Fibroblast of upper back skin (primary cell): ENCODE results near the gene PPP2R3A.
"Not testable (repeated sequence)": the region's sequence is repeated elsewhere in the genome, so short reads cannot be mapped to it uniquely, and the experiment has no call there.

ENCODE experiments used
- DNase-seq: peaks from one replicate; pipeline ENCODE4 v3.0.0-alpha.2; 2013

The PPP2R3A gene

DNA sequence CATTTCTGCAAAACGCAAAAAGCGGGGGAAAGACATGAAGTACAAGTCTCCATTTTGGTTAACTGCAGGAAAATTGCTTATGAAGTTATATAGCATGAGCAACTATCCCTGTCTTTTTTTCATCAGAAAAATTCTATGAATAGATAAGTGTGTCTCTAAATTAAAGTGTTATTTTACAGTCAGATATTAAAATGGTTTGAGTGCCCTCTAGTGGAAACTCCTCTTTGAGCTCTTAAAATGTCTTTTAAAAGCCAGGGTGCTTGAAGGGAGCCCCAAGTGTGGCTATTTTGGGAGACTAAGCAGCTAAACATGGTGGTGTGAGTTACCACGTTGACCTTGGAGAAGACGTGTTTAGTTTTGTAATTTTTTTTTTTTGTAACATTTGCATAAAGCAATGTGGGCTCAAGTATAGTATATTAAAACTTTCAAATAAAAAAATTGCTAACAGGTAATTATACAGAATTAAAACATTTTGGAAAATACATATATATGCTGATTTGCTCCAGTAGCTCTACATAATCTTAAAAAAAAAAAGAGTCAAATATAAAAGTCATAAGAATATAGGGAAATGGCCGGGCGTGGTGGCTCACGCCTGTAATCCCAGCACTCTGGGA lies 77.2 kb downstream of the PPP2R3A start:
- DNase-seq, result peak; percentile 68

DNA sequence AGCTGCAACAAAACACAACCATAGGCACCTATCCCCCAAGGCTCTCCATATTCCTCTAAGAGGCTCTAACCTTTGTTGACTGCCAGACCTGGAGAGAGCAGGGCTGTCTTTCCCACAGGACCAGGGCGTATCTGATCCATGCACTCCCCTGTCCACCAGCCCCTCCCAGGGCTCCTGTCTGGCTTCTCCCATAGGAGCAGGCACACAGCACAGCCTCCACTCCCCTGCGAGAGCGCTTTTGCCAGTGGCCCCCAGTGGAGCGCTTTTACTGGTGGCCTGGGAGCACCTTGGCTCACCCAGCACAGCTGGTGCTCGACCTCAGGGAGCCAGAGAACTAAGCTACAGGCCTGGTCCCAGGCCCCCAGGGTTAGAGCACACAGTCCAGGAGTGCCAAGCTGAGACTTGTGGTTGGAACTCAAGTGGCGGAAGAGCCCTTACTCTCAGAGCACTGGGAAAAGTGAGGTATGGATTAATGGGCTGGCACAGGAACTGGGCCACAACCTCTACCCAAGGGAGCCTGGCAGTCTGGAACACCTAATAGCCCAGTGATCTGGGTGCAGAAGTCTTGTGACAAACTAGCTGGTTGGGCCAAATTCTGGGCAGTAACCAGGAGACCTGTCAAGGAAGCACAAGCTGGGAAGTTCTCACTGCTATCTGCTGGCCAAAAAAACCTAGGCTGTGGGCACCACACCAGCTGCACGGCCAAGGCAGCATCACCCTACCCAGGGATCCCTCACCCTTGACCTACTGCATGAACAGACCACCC lies 79.6 kb downstream of the PPP2R3A start:
- DNase-seq, result no peak

DNA sequence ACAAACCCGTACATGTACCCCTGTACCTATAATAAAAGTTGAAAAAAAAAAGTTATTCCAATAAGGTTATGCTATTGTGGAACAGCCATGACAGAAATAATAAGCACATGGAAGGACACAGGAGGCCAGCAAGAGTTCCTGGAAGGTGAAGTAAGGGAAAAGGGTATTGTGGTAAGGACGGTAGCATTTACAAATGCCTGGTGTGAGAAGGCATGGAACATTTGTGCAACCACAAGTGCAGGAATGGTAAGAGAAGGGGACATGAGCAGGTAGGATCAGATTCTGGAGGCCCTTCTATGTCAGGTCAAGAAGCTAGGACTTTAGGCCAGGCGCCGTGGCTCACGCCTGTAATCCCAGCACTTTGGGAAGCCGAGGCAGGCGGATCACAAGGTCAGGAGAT lies 82.5 kb downstream of the PPP2R3A start:
- no peak for DNase-seq

- DNase-seq, result no peak
Observed at GRCh38 chr3:136050250-136050649, 84.7 kb downstream of the PPP2R3A start.

DNA sequence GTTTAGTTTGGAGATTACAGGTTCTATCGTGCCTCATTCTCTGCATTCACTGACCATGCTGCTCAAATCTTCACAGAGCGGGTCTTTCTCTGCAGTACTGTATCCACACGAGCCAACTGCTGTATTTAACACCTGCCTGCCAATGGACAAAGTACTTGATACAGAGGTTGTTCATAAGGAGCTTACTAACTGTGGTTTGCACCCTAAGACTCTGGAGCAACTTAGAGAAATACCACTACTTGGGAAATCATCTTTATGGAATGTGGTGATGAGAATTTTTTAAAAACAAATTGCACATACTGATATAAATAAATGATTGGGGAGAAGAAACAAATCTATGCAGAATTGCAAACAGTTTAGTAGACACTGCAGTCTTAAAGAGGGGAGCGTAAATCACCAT lies 90.0 kb downstream of the PPP2R3A start:
- DNase-seq, result no peak

GRCh38 chr3:136067211-136067610 lies 101.7 kb downstream of the PPP2R3A start:
- DNase-seq, result no peak

GRCh38 chr3:136068708-136069107 lies 103.2 kb downstream of the PPP2R3A start:
- peak; percentile 82 for DNase-seq

DNA sequence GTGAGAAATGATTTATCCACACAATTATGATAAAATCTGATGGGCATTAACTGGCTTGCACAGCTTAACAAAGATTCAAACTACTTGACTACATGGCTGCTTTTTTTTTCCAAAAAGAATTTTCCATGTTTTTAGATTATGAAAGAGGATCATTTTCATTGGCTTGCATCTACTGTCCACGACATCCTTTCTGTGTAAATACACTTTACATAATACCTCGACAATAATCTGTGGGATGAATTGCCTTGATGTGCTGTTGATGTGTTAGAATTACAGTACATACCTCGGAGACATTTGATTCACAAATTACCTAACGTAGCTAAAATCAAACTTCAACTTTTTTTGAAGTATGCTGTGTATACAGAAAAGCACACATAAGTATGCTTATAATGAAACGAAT lies 104.4 kb downstream of the PPP2R3A start:
- no peak for DNase-seq

DNA sequence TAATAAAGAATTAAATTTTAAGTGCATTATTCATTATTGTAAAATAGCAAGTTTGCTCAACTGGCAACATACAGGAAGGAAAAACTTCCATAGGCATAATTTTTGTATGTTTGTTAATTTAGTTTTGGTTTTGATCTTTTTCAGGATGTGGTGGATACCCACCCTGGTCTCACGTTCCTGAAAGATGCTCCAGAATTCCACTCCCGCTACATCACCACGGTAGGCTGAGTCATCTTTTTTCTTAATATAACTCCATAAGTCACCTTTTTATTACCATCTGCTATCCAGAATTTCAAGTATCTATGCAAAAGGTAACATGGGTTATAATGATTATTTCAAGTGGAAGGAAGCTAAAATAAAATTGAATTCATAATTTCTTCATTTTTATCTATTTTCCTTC lies 104.8 kb downstream of the PPP2R3A start:
- peak; percentile 87 for DNase-seq

DNA sequence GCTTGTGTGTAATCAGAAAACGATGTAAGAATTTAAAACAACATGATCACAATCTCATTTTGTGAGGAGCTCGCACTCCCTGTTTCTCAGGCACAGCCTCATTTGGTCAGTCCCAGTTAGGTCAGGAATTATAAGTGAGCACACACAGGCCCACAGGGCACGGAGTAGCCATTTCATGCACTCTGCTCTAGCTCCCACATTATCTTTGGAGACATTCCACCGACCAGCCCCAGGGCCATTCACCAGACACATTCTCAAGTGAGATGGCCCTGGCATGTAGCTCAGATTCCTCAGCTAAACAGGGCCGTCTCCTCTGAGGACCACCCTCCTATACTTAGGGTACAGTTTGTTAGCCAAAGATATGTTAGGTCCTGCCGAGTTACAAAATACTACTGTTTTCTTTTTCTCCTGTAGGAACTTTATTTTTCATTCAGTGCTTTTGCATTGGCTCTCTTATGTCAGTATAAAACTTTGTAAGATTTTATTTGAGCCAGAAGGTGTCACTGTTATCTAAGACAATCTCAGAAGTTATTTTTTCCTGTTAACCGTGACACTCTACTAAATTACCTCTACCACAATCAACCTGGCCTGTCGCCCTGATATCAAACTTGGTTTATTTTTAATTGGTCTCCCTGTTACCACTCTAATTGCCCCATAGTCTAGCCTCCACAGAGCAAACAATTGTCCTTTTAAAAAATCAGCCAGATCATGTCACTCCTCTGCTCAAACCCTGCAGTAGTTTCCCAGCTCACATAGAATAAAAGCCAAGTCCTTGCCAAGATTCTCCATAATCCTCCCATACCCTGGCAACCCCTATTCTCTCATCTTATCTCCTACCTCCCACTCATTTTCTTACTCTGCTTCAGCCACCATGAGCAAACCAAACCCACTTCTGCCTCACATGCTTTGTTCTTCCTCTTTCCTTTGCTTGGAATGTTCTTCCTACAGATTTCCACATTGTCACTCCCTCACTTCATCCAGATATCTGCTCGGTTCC lies 105.7 kb downstream of the PPP2R3A start:
- no peak for DNase-seq

- DNase-seq, result peak; percentile 47
Observed at GRCh38 chr3:136074546-136075170, 109.1 kb downstream of the PPP2R3A start.

GRCh38 chr3:136075218-136075808 lies 109.8 kb downstream of the PPP2R3A start:
- peak; percentile 77 for DNase-seq

DNA sequence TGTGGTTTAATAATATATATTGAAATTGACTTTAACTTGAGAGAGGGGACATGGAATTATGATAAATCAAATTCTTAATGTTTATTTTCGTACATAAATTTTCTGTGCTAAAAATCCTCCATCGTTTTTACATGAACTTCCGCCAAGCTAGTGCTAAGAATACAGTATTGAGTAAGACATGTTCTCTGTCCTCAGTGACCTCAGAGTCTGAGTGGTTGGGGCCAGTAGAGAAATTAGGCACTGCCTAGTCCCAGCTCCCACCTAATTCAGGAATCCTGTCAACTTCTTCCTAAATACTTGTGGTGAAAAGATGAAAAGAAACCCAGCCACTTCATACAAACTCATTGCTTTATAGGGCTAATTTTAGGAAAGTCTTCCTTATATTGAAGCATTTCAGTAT lies 110.3 kb downstream of the PPP2R3A start:
- DNase-seq, result peak; percentile 34

DNA sequence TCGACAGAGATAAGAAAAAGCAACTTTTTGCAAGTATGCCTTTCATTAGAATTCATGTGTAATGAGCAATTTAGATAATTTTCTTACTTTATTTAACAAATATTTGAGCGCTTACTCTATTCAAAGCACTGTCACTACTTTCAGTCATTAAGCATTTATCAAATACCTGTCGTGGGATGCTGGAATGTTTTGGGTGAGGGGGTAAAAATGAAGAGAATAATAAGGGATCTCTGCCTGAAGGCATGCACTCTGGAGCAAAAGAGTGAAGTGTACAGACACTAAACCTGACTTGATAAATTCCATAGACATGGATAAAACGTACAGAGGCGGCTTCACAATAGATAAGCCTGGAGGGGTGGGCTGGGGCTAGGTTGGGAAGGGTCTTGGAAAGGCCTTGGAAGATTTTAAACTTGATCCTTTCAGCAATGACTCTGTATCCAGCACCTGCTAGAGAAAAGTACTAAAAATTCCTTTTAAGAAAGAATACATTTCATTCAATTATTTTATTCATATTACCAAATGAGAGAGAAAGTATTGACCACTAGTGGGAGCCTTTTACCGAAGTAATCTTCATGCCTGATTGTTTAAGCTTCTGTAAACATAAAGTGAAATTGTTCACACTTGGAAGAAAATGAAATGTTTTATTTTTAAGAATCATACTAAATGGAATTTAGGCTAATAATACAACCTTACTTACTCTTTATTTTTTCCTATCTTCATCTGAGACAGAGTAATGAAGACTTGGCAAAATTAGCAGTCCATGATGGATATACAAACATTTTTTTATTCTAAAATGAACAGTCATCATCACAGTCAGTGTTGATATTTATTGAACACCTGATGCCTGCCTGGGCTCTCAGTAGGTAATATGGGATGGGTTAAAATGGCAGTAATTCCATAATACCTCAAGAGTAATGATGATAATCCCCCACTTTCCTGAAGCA lies 113.2 kb downstream of the PPP2R3A start:
- peak; percentile 22 for DNase-seq

DNA sequence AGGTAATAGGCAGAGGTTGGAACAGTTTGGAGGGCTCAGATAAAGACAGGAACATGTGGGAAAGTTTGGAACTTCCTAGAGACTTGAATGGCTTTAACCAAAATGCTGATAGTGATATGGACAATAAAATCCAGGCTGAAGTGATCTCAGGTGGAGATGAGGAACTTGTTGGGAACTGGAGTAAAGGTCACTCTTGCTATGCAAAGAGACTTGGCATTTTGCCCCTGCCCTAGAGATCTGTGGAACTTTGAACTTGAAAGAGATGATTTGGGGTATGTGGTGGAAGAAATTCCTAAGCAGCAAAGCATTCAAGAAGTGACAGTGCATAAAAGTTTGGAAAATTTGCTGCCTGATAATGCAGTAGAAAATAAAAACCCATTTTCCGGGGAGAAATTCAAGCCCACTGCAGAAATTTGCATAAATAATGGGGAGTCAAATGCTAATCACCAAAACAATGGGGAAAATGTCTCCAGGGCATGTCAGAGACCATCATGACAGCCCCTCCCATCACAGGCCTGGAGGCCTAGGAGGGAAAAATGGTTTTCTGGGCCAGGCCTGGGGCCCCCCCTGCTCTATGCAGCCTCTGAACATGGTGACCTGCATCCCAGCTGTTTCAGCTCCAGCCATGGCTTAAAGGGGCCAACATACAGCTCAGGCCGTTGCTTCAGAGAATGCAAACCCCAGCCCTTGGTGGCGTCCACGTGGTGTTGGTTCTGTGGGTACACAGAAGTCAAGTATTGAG lies 118.3 kb downstream of the PPP2R3A start:
- DNase-seq, result not testable (repeated sequence)

- DNase-seq, result not testable (repeated sequence)
Observed at GRCh38 chr3:136085067-136085466, 119.5 kb downstream of the PPP2R3A start.

GRCh38 chr3:136093771-136094170 lies 128.2 kb downstream of the PPP2R3A start:
- no peak for DNase-seq

- DNase-seq, result no peak
Observed at GRCh38 chr3:136105044-136105443, 139.5 kb downstream of the PPP2R3A start.

DNA sequence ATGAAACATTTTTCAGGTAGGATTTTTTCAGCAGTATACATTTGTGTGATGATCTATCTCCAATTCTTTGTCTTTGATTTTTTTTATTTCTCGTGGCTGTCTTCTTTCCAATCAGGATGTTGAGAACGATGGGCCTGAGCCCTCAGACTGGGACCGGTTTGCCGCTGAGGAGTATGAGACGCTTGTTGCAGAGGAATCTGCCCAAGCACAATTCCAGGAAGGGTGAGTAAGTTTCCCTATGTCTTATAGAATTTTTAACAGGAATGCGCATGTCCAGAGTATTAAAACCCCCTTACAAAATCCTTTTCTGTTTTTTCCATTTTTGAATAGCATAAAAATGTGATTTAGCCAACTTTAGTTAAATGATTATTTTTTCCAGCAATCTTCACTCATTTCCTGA lies 140.6 kb downstream of the PPP2R3A start:
- no peak for DNase-seq

DNA sequence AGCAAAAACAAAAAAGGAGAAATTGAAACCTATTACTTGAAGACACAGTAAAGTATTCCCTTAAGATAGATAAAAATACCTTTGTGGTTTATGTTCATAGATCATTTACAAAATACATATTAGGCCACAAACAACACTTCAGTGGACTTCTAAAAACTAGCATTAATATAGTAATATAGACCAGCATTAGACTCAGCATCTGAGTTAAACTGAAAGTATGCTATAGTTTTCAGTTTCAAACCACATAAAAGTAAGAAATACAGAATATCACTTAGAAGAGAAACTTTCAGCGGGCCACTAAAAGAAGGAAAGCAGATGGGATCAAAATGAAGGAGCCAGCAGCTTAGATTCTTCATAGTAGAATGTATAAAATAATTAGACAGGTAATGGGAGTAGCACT lies 144.0 kb downstream of the PPP2R3A start:
- no peak for DNase-seq

GRCh38 chr3:136110481-136110880 lies 145.0 kb downstream of the PPP2R3A start:
- no peak for DNase-seq
